Measurements from ENCODE around the gene CDK5RAP2. TPM values are rescaled to one million over a fixed set of nuclear protein-coding genes. Genes with fewer than 3 reads are reported as not detected.

The CDK5RAP2 gene
- polyA plus RNA-seq, 1 donor (not counting 4 experiments of a cell fraction or from before 2014, with no cell fraction given) = 22.4 TPM

GRCh38 chr9:120559546-120559945 lies 20.4 kb downstream of the CDK5RAP2 start:
- H2AFZ ChIP-seq (ENCODE audit: control insufficient read depth, low read length) = no peak overlapping the region
- H3K36me3 ChIP-seq (ENCODE audit: control insufficient read depth in 2 of 2, extremely low read depth in 1 of 2, insufficient read depth in 2 of 2, low read length in 2 of 2) = peaks cover 1 to 16% of the 10 kb centered on the region in 2 experiments
- H3K4me2 ChIP-seq (ENCODE audit: control insufficient read depth, extremely low read depth, insufficient read depth, low read depth, low read length) = no peak overlapping the region
- TF ChIP-seq CTCF (optimal IDR thresholded peaks at IDR 0.05 in 1 of 3, IDR thresholded peaks at IDR 0.05 in 1 of 3, conservative IDR thresholded peaks at IDR 0.05 in 1 of 3; ENCODE audit: extremely low read depth in 1 of 3, insufficient read depth in 2 of 3, low read length in 3 of 3) (no peak), EZH2 (IDR thresholded peaks at IDR 0.05; ENCODE audit: low read length) (no peak)
- dilution Hi-C loops (cut with MboI; ENCODE audit: extremely low pct_ligation_motif_present, low sequenced_read_pairs) = no loop called here
- H3K9me3 ChIP-seq (ENCODE audit: control insufficient read depth, low read depth, low read length) = no peaks in the 10 kb centered on the region
- H3K4me1 ChIP-seq (ENCODE audit: control insufficient read depth, extremely low read depth, insufficient read depth, low read length) = peaks cover 5% of the 10 kb centered on the region
- H3K9me1 ChIP-seq (ENCODE audit: control insufficient read depth, extremely low read depth, insufficient read depth, low read length) = no peaks in the 10 kb centered on the region
- H3K9ac ChIP-seq (ENCODE audit: control insufficient read depth, extremely low read depth, insufficient read depth, low read length) = no peak overlapping the region
- no peak overlapping the region for H3K4me3 ChIP-seq (ENCODE audit: control insufficient read depth in 2 of 3, extremely low read depth in 1 of 3, insufficient read depth in 2 of 3, low read depth in 1 of 3, low read length in 3 of 3)
- no peaks in the 10 kb centered on the region for H3K27me3 ChIP-seq (ENCODE audit: control insufficient read depth, extremely low read depth, insufficient read depth, low read length)
- H3K27ac ChIP-seq (ENCODE audit: control insufficient read depth, insufficient read depth, low read length) = no peak overlapping the region
- FAIRE-seq (no peak), DNase-seq (ENCODE audit: low read depth, low spot score) (no peak)
- H4K20me1 ChIP-seq (ENCODE audit: control insufficient read depth, extremely low read depth, insufficient read depth, low read length) = no peaks in the 10 kb centered on the region
- peaks cover 22% of the 10 kb centered on the region for H3K79me2 ChIP-seq (ENCODE audit: control insufficient read depth, insufficient read depth, low read length)

DNA sequence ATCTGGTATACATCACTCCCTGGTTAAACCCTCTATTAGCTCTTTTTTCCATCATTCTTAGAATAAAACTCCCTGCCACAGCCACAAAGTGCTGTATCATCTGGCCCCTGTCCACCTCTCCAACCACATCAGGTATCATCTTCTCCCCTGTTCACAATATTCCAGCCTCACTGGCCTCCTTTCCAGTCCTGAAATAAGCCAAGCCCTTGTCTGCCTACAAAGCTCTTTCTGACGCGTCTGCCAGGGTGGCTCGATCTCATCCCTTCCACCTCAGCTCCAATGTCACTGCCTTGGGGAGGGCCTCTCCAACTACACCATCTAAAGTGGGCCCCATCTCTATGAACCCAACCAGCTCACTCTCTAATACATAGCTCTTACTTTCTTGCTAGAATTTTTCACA lies 21.5 kb downstream of the CDK5RAP2 start:
- peaks cover 23% of the 10 kb centered on the region for H3K79me2 ChIP-seq (ENCODE audit: control insufficient read depth, insufficient read depth, low read length)
- no peak overlapping the region for H3K9ac ChIP-seq (ENCODE audit: control insufficient read depth, extremely low read depth, insufficient read depth, low read length)
- H3K4me3 ChIP-seq (ENCODE audit: control insufficient read depth in 2 of 3, extremely low read depth in 1 of 3, insufficient read depth in 2 of 3, low read depth in 1 of 3, low read length in 3 of 3) = no peak overlapping the region
- peaks cover 5% of the 10 kb centered on the region for H3K4me1 ChIP-seq (ENCODE audit: control insufficient read depth, extremely low read depth, insufficient read depth, low read length)
- no peak overlapping the region for H3K27ac ChIP-seq (ENCODE audit: control insufficient read depth, insufficient read depth, low read length)
- dilution Hi-C loops (cut with MboI; ENCODE audit: extremely low pct_ligation_motif_present, low sequenced_read_pairs) = no loop called here
- H3K9me1 ChIP-seq (ENCODE audit: control insufficient read depth, extremely low read depth, insufficient read depth, low read length) = no peaks in the 10 kb centered on the region
- peaks cover 1 to 16% of the 10 kb centered on the region in 2 experiments for H3K36me3 ChIP-seq (ENCODE audit: control insufficient read depth in 2 of 2, extremely low read depth in 1 of 2, insufficient read depth in 2 of 2, low read length in 2 of 2)
- FAIRE-seq = no peak
- no peaks in the 10 kb centered on the region for H4K20me1 ChIP-seq (ENCODE audit: control insufficient read depth, extremely low read depth, insufficient read depth, low read length)
- no peak overlapping the region for H2AFZ ChIP-seq (ENCODE audit: control insufficient read depth, low read length)
- H3K27me3 ChIP-seq (ENCODE audit: control insufficient read depth, extremely low read depth, insufficient read depth, low read length) = no peaks in the 10 kb centered on the region
- DNase-seq (ENCODE audit: low read depth, low spot score) = no peak
- H3K4me2 ChIP-seq (ENCODE audit: control insufficient read depth, extremely low read depth, insufficient read depth, low read depth, low read length) = no peak overlapping the region
- TF ChIP-seq EZH2 (IDR thresholded peaks at IDR 0.05; ENCODE audit: low read length) (no peak), CTCF (optimal IDR thresholded peaks at IDR 0.05 in 1 of 3, IDR thresholded peaks at IDR 0.05 in 1 of 3, conservative IDR thresholded peaks at IDR 0.05 in 1 of 3; ENCODE audit: extremely low read depth in 1 of 3, insufficient read depth in 2 of 3, low read length in 3 of 3) (no peak)
- H3K9me3 ChIP-seq (ENCODE audit: control insufficient read depth, low read depth, low read length) = no peaks in the 10 kb centered on the region
